Activated T-cell treated with anti-CD3 and anti-CD28 coated beads, Interleukin-2, amount 50 U/mL, for 24 hours (primary cell): ENCODE measurements around the gene ZNF69.
"Not testable (repeated sequence)": the region's sequence is repeated elsewhere in the genome, so short reads cannot be mapped to it uniquely, and the experiment has no call there.

ENCODE experiments used
- DNase-seq: peaks from one replicate; pipeline ENCODE4 v3.0.0-alpha.2; 2020
- H3K27ac Mint-ChIP-seq: 2 replicates; pipeline ENCODE4 v1.8.0; 2020; ENCODE audit warnings: mild to moderate bottlenecking, mixed read lengths
- H3K27me3 Mint-ChIP-seq: 2 replicates; pipeline ENCODE4 v1.8.0; 2020; ENCODE audit warnings: mixed read lengths
- H3K36me3 Mint-ChIP-seq: 2 replicates; pipeline ENCODE4 v1.8.0; 2020; ENCODE audit warnings: low read depth, mixed read lengths
- H3K4me1 Mint-ChIP-seq: 2 replicates; pipeline ENCODE4 v1.8.0; 2020; ENCODE audit warnings: low read depth, mixed read lengths
- H3K4me3 Mint-ChIP-seq: 2 replicates; pipeline ENCODE4 v1.8.0; 2020; ENCODE audit warnings: mild to moderate bottlenecking, moderate library complexity, mixed read lengths
- H3K9me3 Mint-ChIP-seq: 2 replicates; pipeline ENCODE4 v1.8.0; 2020; ENCODE audit warnings: mixed read lengths

Gene ZNF69

GRCh38 chr19:11879687-11880266 is 7.8 kb upstream of the ZNF69 start:
- H3K36me3 Mint-ChIP-seq, H3K4me3 Mint-ChIP-seq, H3K27ac Mint-ChIP-seq, H3K27me3 Mint-ChIP-seq, H3K9me3 Mint-ChIP-seq, H3K4me1 Mint-ChIP-seq: not testable (repeated sequence)
- DNase-seq, result peak; percentile 67

DNA sequence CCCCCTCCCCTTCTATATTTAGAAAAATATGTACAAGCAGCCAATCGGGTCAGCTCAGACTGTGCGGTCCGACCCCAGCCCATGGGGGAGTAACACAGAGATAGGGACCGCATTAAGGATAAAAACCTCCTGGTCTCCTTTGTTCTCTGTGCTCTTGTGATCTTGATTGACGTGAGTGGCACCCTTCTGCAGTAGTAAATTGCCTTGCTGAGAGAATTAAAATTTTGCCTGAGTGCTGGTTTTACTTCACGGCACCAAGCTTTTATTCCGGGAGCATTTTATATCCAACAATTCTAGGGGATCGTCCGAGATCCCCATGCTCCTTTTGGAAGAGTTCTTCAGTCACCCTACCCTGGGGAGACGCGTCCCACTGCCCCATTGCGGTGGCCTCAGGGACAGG is 7.0 kb upstream of the ZNF69 start:
- H3K4me3 Mint-ChIP-seq, result no peak overlapping the region
- no peak overlapping the region for H3K27ac Mint-ChIP-seq
- H3K4me1 Mint-ChIP-seq, result peaks cover 4% of the 10 kb centered on the region
- H3K27me3 Mint-ChIP-seq, result no peaks in the 10 kb centered on the region
- H3K9me3 Mint-ChIP-seq, result no peaks in the 10 kb centered on the region
- no peaks in the 10 kb centered on the region for H3K36me3 Mint-ChIP-seq
- no peak for DNase-seq

- Mint-ChIP-seq H3K36me3 (no peaks in the 10 kb centered on the region), H3K4me3 (no peak overlapping the region), H3K27ac (no peak overlapping the region), H3K4me1 (peaks cover 4% of the 10 kb centered on the region), H3K27me3 (no peaks in the 10 kb centered on the region), H3K9me3 (peaks cover 1% of the 10 kb centered on the region)
- peak; percentile 62 for DNase-seq
These were observed 6.3 kb upstream of the ZNF69 start for GRCh38 chr19:11881151-11881800.

DNA sequence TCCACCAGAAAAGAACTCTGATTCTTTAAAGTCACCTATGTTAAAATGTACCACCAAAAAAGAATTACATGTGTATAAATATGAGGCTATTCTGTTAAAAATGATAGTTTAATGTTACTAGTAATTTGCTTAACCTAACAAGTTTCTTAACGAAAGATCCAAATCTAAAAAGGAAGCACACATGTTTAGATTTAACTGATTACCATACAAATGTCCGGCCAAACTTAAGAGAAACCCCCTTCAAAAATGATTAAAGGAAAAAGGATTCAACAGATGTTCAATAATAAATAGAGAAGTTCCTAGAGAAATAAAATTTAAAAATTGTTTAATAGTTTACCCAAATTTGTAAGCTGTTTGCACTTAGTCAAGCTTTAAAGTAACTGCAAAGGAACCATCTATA is 5.0 kb upstream of the ZNF69 start:
- Mint-ChIP-seq H3K27ac (no peak overlapping the region), H3K9me3 (peaks cover 4% of the 10 kb centered on the region), H3K27me3 (no peaks in the 10 kb centered on the region), H3K36me3 (peaks cover under 1% of the 10 kb centered on the region), H3K4me1 (peaks cover 11% of the 10 kb centered on the region), H3K4me3 (no peak overlapping the region)
- no peak for DNase-seq

DNA sequence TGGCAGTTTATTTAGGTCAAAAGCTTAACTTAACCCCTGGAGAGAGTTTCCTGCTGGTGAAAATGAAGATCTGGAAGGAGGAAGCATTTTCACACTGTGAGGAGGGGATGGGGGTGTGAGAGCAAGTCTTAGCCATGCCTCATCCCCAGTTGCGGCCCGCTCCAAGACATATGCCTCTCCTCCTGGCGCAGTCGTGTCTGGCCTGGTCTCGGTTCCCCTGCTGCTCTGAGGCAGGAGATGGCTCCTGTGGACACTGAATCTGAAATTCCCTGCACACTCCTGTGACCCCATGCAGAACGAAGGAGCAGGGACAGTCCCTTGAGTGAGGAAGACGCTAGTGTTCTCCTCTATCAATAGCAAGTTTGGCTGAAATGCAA is 360 bp upstream of the ZNF69 start:
- no peak for DNase-seq
- Mint-ChIP-seq H3K4me1 (peaks cover 25% of the 10 kb centered on the region), H3K9me3 (peaks cover 4% of the 10 kb centered on the region), H3K27ac (no peak overlapping the region), H3K4me3 (peak overlapping the region; percentile 86), H3K27me3 (no peaks in the 10 kb centered on the region), H3K36me3 (peaks cover 6% of the 10 kb centered on the region)

DNA sequence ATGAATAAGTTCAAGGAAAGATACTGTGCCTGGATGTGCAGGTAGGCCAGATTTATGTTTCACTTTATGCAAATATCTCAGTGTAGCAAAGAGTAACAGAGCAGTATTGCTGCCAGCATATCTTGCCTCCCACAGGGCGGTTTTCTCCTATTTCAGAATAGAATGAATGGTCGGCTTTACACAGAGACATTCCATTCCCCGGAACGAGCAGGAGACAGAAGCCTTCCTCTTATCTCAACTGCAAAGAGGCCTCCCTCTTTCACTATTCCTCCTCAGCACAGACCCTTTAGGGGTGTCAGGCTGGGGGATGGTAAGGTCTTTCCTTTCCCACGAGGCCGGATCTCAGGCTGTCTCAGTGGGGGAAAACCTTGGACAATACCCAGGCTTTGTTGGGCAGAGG is 2.3 kb downstream of the ZNF69 start:
- H3K9me3 Mint-ChIP-seq, DNase-seq, H3K4me3 Mint-ChIP-seq, H3K27ac Mint-ChIP-seq, H3K27me3 Mint-ChIP-seq: not testable (repeated sequence)
- Mint-ChIP-seq H3K36me3 (peaks cover 21% of the 10 kb centered on the region), H3K4me1 (peaks cover 25% of the 10 kb centered on the region)

GRCh38 chr19:11890634-11891033 is 3.1 kb downstream of the ZNF69 start:
- H3K4me3 Mint-ChIP-seq, result no peak overlapping the region
- no peak overlapping the region for H3K27ac Mint-ChIP-seq
- peaks cover 25% of the 10 kb centered on the region for H3K4me1 Mint-ChIP-seq
- no peak for DNase-seq
- H3K27me3 Mint-ChIP-seq, result no peaks in the 10 kb centered on the region
- H3K36me3 Mint-ChIP-seq, result peaks cover 28% of the 10 kb centered on the region
- H3K9me3 Mint-ChIP-seq, result peaks cover 13% of the 10 kb centered on the region

DNA sequence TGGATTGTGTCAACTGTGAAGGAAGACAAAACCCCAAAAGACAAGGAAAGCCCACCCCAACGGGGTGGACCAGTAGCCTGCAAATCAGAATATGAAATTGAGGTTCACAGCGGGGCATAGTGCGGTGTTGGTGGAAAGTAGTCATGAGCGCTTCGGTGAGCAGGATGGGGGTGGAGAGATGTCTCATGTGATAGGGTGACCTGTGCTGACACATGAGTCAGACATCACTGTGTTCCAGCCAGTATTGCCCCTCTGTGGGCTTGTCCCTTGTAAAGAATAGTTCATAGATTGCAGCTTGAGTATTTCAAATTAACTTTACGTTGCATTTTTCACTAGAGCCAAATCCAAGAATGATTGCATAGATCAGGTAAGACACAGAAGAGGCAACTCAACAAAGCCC is 7.3 kb downstream of the ZNF69 start:
- peaks cover 17% of the 10 kb centered on the region for H3K9me3 Mint-ChIP-seq
- H3K27me3 Mint-ChIP-seq, result no peaks in the 10 kb centered on the region
- H3K36me3 Mint-ChIP-seq, result peaks cover 42% of the 10 kb centered on the region
- H3K27ac Mint-ChIP-seq, result no peak overlapping the region
- DNase-seq, result no peak
- no peak overlapping the region for H3K4me3 Mint-ChIP-seq
- peaks cover 1% of the 10 kb centered on the region for H3K4me1 Mint-ChIP-seq

DNA sequence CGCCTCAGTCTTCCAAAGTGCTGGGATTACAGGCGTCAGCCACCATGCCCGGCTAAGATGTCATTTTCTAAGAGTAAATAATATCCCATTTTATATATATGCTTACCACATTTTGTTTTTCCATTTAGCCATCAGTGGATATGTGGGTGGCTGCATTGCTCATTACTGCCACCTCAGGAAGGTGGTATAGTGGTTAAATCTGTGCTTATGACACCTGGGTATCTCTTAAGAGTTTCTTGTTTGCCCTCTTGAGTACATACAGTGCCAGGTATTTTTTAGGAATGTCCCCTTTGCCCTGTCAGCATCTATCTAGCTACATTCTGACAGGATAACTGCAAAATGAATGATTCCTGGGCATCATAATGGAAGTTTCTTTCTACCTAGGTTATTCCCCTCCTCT is 14.6 kb downstream of the ZNF69 start:
- Mint-ChIP-seq H3K27ac (no peak overlapping the region), H3K27me3 (no peaks in the 10 kb centered on the region), H3K36me3 (peaks cover 84% of the 10 kb centered on the region), H3K9me3 (peaks cover 52% of the 10 kb centered on the region), H3K4me1 (no peaks in the 10 kb centered on the region), H3K4me3 (no peak overlapping the region)
- DNase-seq, result no peak

- no peaks in the 10 kb centered on the region for H3K27me3 Mint-ChIP-seq
- H3K36me3 Mint-ChIP-seq, result peaks cover 76% of the 10 kb centered on the region
- no peak overlapping the region for H3K27ac Mint-ChIP-seq
- H3K4me3 Mint-ChIP-seq, result no peak overlapping the region
- H3K9me3 Mint-ChIP-seq, result peaks cover 59% of the 10 kb centered on the region
- DNase-seq, result no peak
- H3K4me1 Mint-ChIP-seq, result no peaks in the 10 kb centered on the region
These were observed 18.3 kb downstream of the ZNF69 start for GRCh38 chr19:11905928-11906327.

GRCh38 chr19:11911937-11912336 is 24.4 kb downstream of the ZNF69 start:
- peaks cover 40% of the 10 kb centered on the region for H3K9me3 Mint-ChIP-seq
- peaks cover 37% of the 10 kb centered on the region for H3K36me3 Mint-ChIP-seq

DNA sequence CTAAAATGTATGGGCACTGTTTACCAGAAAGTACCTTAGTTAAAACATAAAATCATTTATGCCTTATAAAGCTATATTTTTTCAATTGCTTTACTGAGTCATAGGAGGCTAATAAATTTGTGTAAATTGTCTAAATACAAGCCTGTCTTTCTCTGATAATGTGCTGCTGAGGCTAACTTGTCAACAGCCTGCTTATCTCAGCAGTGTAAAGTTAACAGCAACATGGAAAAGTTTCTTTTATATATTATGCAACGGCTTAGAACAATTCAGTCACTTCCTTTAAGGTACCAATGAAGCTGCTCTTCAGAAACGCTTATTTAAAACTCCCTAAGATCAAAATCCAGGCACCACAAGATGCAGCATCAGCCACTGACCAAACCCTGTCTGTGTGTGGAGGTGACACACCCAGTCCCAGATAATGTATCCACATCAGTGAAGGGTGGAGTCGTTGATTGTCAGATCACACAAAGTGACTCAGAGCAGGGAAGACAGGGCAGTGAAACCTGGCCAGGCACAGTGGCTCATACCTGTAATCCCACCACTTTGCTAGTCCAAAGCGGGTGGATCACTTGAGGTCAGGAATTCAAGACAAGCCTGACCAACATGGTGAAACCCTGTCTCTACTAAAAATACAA is 27.0 kb downstream of the ZNF69 start:
- DNase-seq, H3K4me1 Mint-ChIP-seq, H3K4me3 Mint-ChIP-seq, H3K27ac Mint-ChIP-seq, H3K27me3 Mint-ChIP-seq: not testable (repeated sequence)
- Mint-ChIP-seq H3K9me3 (peaks cover 26% of the 10 kb centered on the region), H3K36me3 (peaks cover 21% of the 10 kb centered on the region)

More at GRCh38 chr19:11911937-11912336, 24.4 kb downstream of the ZNF69 start:
- not testable (repeated sequence) for H3K4me3 Mint-ChIP-seq, H3K27me3 Mint-ChIP-seq, DNase-seq, H3K27ac Mint-ChIP-seq, H3K4me1 Mint-ChIP-seq

- DNase-seq, result no peak
- H3K9me3 Mint-ChIP-seq, result peaks cover 3% of the 10 kb centered on the region
- H3K4me1 Mint-ChIP-seq, result peaks cover 32% of the 10 kb centered on the region
- no peak overlapping the region for H3K4me3 Mint-ChIP-seq
- no peak overlapping the region for H3K27ac Mint-ChIP-seq
- peaks cover 24% of the 10 kb centered on the region for H3K36me3 Mint-ChIP-seq
- H3K27me3 Mint-ChIP-seq, result no peaks in the 10 kb centered on the region
These were observed 34.4 kb downstream of the ZNF69 start for GRCh38 chr19:11921852-11922495.

DNA sequence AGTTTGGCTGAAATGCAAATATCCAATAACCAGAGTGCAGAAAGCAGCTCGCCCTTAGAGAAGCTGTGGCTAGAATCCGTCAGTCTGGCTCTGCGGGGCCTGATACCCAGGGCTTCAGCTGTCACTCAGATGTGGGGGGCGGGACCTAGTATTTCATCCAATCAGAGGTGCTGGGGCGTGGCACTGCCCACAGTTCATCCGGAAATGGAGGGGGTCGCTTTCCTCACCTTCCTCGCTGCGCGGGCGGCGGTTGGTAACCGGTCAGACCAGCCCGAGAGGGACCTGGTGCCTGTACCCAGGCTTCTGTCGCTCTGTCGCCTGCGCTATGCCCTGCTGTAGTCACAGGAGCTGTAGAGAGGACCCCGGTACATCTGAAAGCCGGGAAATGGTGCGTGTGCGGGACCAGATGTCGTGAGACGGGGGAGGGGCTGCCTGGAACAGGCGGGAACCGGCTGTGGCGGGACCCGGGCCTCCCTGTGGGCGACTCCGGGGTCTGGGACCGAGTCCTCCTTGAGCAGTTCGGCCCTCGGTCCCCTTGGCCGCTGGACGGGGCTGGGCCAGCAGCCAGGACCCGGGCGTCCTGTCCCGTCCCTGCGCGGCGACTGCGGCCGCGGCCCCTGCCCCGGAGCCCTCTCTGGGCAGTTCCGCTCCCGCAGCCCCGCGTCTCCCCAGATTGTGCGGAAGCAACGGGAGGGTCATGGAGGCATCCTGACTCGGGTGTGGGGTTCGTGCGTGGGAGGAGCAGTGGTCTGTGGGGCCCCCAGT is 37.5 kb downstream of the ZNF69 start, which contains the start of gene ZNF700:
Gene ZNF700 (plus strand): TSS at position 222 of the 765 bp plus-strand sequence. CDS start 104 bp downstream, at position 326.
- Mint-ChIP-seq H3K4me3 (peak within 1 kb of the TSS; percentile 99), H3K4me1 (peaks cover 47% of the 10 kb centered on the region), H3K9me3 (peaks cover under 1% of the 10 kb centered on the region), H3K27me3 (no peaks in the 10 kb centered on the region), H3K27ac (peak within 1 kb of the TSS; percentile 99), H3K36me3 (peaks cover 49% of the 10 kb centered on the region)
- DNase-seq, result peak; percentile 93
